Measurements from ENCODE around the gene MYBBP1A.
A peak's percentile ranks its signal among the peaks of the same experiment; 100 is the strongest.

Gene MYBBP1A

GRCh38 chr17:4501295-4501949 lies 53.8 kb downstream of the MYBBP1A start:
- DNase-seq (ENCODE audit: low read depth), result no peak

- no peak for DNase-seq (ENCODE audit: low read depth)
These were observed 55.0 kb downstream of the MYBBP1A start for GRCh38 chr17:4500191-4500571.

- DNase-seq (ENCODE audit: low read depth), result no peak
These were observed 55.6 kb downstream of the MYBBP1A start for GRCh38 chr17:4499431-4500190.

- DNase-seq (ENCODE audit: low read depth), result peak; percentile 44
These were observed 56.5 kb downstream of the MYBBP1A start, which contains the start of gene SPNS2 for GRCh38 chr17:4498461-4499397. Gene SPNS2, plus strand, starts transcription at chr17:4498881. Its CDS starts 167 bp downstream, at chr17:4499048.

- DNase-seq (ENCODE audit: low read depth), result no peak
These were observed 57.9 kb downstream of the MYBBP1A start for GRCh38 chr17:4497101-4497824.

- DNase-seq (ENCODE audit: low read depth), result no peak
These were observed 62.2 kb downstream of the MYBBP1A start for GRCh38 chr17:4492721-4493561.

GRCh38 chr17:4490637-4491061 lies 64.5 kb downstream of the MYBBP1A start:
- no peak for DNase-seq (ENCODE audit: low read depth)

- DNase-seq (ENCODE audit: low read depth), result no peak
These were observed 65.0 kb downstream of the MYBBP1A start for GRCh38 chr17:4490109-4490591.

- DNase-seq (ENCODE audit: low read depth), result no peak
These were observed 66.1 kb downstream of the MYBBP1A start for GRCh38 chr17:4488989-4489595.
